Measurements from ENCODE around the gene PPP6R1.

The PPP6R1 gene, protein sequence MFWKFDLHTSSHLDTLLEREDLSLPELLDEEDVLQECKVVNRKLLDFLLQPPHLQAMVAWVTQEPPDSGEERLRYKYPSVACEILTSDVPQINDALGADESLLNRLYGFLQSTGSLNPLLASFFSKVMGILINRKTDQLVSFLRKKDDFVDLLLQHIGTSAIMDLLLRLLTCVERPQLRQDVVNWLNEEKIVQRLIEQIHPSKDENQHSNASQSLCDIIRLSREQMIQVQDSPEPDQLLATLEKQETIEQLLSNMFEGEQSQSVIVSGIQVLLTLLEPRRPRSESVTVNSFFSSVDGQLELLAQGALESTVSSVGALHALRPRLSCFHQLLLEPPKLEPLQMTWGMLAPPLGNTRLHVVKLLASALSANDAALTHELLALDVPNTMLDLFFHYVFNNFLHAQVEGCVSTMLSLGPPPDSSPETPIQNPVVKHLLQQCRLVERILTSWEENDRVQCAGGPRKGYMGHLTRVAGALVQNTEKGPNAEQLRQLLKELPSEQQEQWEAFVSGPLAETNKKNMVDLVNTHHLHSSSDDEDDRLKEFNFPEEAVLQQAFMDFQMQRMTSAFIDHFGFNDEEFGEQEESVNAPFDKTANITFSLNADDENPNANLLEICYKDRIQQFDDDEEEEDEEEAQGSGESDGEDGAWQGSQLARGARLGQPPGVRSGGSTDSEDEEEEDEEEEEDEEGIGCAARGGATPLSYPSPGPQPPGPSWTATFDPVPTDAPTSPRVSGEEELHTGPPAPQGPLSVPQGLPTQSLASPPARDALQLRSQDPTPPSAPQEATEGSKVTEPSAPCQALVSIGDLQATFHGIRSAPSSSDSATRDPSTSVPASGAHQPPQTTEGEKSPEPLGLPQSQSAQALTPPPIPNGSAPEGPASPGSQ

DNA sequence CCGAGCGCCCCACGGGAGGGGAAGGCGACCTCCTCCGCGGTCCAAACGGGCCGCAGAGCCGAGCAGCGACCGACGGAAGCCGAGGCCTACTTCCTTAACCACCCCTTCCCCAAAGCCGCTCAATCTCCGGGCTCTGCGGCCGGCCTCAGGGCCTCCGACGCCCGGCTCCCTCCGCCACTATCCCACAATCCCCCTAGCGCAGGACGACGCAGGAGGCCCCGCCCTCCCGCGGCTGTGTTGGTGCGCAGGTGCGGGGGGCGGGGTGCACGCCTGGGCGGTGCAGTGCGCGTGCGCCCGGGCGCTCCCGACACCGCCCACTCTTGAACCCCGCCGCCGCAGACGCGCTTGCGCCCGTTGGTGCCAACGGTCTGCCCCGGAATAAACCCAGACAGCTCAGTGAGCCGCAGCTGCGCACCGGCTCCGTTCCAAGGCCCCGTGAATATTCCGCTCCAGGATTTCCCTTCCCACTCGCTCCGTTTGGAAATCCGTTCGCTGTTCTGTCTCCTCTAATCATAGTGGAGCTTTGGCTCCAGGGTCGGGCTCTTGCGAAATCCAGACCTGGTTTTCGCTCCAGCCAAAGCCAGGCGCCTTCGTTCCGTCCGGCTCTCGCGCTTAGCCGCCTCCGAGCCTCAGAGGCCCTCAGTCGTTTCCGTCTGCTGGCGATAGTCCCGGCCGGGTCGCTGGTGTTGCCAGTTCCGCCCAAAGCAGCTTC, at the start of gene PPP6R1:
Gene PPP6R1 (minus strand): TSS at position 190 of the 712 bp plus-strand sequence. CDS start 11,914 bp downstream, outside the sequence.
- DNase-seq = peak; percentile 100

DNA sequence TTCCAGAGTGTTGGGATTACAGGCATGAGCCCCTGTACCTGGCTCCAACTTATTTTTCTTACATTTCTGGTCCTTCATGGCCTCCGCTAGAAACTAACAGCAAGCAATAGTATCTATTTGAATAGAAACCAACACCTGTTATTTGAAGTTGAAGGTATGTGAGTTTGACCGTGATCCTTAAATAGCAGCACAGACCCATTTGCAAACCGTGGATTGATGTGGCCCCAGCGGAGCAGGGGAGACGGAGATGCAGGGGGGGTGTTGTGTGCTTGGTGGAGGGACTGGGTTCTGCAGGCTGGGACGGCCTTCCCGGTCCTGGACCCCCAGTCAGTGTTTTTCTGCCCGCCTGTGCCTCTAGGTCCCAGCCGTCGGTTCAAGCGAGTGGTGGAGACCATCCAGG, 49.5 kb upstream of the PPP6R1 start:
- no peak for DNase-seq

DNA sequence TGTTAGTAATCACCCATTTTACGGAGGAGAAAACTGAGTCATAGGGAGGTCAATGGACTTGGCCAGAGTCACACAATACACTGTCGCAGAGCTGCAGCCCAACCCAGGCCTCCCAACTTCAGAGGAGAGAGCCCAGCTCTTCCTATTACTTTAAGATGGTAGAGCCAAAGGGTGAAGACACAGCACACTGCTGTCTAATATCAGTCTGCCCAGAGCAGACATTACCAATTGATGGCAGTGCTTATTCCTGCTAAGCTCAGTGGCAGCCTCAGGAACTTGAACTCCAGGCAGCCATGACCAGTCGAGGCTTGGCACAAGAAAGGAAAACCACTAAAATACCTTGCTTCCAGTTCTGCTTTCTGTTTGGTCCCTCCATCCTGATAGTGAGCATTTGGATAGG, 47.9 kb upstream of the PPP6R1 start:
- DNase-seq = no peak

DNA sequence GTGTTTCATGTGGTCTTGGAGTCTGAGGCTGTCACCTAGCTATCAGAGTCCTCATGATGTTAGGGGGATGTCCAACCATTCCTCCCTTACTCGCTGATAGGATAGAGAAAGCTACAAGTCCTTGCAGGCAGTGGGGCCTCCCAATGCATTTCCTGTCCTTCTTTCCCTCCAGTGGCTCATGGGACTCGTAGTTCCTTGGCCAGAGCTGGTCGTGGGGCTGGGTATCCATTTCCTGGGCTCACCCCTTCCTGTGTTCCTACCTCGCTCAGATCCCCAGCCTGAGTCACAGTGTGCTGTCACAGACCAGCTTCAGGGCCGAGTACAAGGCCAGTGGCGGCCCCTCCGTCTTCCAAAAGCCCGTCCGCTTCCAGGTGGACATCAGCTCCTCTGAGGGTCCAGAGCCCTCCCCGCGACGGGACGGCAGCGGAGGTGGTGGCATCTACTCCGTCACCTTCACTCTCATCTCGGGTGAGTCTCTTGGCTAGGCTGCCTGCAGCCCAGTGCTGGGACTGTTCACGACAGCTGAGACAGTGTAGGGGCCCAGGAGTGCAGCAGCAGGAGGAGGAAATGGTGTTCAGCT, 47.3 kb upstream of the PPP6R1 start:
- no peak for DNase-seq

DNA sequence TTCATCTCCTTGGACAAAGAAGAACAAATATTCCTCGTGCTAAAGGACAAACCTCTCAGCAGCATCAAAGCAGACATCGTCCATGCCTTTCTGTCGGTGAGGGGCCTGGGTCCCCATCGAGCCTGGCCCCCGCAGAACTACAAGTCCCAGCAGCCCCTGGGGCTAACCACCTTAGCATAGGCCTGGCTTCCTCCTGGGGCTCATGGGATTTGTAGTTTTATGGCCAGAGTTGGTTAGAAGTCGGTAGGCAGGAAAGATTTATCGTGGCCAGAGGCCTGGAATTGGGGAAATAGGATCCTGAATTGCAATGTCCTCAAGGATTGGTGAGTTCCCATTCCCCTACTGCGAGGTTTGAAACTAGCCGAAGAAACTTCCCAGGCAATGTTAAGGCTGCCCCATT, 46.7 kb upstream of the PPP6R1 start:
- peak; percentile 37 for DNase-seq

DNA sequence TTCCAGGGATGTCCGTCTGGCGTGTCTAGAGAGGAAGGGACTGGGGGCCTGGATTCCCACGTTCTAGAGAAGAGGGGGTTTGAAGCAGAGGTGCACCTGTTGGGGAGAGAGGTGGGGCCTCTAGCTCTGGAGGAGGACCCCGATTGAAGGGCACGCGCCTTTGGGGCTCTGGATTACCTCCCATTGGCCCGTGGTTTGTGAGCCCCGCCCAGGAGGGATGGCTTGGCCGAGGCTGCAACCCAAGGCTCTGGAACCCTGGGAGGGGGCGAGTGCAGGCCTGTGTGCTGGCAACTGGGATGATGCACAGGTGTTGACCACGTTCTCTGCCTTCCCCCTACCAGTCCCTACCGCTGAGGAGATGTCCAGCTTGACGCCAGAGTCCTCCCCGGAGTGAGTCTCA, 46.2 kb upstream of the PPP6R1 start:
- no peak for DNase-seq

DNA sequence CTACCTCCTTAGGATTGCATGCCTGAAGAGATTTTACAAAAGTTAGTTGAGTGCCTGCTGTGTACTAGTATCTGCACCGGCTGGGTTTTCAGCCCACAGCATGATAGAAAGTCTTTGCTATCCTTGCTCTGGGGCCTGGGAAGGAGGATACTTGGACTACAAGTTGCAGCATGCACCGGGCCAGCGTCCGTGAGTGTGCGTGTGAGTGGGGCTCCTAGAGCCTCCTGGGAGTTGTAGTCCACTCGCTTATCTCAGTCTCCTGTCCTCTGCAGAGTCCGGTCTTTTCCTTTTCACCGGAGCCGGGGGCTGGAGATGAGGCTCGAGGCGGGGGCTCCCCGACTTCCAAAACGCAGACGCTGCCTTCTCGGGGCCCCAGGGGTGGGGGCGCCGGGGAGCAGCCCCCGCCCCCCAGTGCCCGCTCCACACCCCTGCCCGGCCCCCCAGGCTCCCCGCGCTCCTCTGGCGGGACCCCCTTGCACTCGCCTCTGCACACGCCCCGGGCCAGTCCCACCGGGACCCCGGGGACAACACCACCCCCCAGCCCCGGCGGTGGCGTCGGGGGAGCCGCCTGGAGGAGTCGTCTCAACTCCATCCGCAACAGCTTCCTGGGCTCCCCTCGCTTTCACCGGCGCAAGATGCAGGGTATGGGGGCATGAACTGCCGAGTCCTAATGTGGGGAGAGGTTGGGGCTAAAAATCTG, 45.6 kb upstream of the PPP6R1 start:
- peak; percentile 30 for DNase-seq

DNA sequence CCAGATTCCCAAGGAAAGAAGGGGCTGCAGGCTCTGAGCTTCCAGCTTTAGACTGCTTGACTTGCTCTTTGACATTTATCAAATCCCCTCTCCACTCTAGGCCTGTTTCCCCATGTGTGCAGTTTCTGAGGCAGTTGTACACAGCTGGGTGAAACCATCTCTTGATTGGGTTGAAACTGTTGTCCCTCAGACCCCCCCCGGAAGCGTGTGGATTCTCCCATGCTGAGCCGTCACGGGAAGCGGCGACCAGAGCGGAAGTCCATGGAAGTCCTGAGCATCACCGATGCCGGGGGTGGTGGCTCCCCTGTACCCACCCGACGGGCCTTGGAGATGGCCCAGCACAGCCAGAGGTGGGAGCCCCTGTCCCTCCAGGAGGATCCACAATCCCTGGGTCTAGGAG, 44.7 kb upstream of the PPP6R1 start:
- no peak for DNase-seq

DNA sequence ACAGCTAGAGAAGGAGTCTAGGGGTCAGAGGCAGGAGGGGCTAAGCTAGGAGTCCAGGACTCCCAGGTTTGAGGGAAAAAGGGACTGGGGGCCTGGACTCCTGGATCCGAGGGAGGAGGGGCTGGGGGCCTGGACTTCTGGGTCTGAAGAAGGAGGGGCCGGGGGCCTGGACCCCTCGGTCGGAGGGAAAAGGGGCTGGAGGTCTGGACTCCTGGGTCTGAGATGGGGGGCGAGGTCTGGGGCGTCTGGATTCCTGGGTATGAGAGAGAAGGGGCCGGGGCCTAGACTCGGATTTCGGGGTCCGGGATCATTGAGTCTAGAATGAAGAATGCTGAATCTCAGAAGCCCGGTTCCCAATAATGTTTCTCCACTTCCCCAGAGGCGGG, 43.5 kb upstream of the PPP6R1 start:
- no peak for DNase-seq

DNA sequence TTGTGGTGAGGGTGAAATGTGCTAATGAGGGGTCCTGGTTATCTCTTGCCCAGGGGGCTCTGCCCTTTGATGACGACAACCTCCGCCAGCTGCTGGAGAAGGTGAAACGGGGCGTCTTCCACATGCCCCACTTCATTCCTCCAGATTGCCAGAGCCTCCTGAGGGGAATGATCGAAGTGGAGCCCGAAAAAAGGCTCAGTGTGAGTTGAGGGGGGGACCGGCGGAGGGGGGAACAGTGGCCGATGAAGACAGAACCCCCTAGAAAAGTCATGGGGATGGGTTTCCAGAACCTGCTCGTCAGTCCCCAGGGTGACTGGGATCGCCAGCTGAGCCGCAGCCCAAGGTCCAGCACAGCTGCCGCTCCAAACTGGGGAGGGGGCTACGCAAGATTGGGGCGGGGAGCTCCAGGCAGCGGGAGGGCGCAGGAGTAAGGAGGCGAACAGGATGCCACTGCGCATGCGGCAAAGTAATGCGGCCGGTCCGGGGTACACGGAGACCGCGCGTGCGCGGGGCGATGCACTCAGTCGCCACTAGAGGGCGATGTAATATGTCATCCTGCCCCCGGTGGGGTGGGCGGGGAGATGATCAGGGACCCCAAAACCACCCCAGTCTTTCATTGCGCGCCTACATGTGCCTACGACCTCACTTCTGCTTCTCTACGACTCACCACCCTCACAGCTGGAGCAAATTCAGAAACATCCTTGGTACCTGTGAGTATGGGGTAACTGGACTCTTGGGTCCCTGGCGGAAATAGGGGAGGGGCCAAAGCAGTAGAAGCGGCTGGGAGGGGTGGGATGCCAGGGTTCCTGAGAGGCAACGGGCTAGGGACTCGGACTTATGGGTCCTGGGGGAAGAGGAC, 42.9 kb upstream of the PPP6R1 start:
- DNase-seq = peak; percentile 77

DNA sequence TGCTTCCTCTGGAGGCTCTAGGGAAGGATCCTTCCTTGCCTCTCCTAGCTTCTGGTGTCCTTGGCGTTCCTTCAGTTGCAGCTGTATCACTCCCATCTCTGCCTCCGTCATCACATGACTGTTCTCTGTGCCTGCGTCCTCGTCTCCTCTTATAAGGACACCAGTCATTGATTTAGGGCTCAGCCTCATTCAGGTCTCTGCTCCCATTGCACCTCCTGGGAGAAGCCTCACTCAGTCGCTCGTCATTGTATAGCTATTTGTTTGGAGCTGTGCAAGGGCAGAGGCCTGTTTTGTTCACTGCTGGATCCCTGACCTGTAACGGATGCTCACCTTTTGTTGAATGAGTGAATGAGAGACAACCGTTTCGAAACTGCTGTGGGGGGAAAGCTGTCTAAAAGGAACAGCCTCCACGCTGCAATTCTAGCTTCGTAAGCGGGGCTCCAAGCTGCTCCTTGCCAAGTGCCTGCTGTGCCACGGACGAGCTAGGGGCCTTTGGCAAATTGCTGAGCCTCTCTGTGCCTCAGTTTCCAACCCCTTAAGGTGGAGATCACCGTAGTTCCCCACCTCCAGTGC, 42.2 kb upstream of the PPP6R1 start:
- DNase-seq = no peak

DNA sequence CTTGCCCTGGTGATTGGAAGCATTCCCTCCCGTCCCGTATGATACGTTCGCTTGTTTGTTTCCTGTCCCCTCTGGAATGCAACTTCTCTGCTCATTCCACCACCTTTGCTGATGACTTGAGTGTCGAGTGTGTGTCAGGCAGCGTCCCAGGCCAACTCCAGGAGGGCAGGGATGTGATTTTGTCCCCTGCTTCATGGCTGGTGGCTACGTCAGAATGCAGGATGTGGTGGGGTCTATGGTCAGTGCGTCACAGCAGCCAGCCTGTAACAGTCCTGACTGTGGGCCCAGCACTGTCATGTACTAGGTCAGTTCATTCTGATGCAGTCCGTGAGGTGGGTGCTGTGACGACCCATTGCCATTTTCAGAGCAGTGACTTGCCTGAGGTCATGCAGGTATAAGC, 41.2 kb upstream of the PPP6R1 start:
- no peak for DNase-seq

DNA sequence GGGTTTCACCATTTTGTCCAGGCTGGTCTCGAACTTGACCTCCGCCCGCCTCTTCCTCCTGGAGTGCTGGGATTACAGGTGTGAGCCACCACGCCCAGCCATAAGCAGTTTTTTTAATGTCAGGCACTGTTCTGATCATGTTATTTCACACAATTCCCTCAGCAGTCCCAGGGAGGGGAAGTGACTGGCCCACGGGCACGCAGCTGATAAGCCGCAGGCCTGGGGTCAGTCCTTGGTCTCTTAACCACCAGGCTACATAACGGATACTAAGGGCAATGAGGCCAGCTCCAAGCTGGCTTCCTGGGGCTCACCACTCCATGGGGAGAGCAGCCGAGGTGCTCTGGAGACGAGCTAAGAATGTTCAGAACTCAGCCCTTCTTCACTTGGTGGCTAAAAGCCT, 38.5 kb upstream of the PPP6R1 start:
- DNase-seq = no peak

DNA sequence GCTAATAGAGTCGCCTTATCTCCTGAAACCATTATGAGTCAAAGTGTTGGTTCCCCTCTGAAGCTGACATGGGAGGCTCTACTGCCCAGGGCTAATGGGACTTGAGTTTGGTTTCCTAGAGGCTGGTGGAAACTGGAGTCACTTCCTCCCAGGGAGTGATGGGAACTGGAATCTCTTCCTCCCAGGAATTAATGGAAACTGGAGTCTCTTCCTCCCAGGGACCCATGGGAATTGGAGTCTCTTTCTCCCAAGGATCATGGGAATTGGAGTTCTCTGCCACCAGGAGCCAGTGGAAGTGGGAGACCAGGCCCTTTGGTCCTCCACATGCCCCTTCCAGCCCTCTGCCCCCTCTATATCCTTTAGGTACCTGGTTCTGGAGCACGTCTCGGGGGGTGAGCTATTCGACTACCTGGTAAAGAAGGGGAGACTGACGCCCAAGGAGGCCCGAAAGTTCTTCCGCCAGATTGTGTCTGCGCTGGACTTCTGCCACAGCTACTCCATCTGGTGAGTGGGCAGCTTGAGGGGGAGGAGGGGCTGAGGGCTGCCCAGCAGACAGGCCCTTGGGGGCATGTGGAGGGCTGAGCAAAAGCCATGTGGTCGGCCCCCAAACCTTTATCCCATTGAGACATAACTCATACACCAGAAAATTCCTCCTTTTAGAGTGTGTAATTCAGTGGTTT, 30.4 kb upstream of the PPP6R1 start:
- no peak for DNase-seq

DNA sequence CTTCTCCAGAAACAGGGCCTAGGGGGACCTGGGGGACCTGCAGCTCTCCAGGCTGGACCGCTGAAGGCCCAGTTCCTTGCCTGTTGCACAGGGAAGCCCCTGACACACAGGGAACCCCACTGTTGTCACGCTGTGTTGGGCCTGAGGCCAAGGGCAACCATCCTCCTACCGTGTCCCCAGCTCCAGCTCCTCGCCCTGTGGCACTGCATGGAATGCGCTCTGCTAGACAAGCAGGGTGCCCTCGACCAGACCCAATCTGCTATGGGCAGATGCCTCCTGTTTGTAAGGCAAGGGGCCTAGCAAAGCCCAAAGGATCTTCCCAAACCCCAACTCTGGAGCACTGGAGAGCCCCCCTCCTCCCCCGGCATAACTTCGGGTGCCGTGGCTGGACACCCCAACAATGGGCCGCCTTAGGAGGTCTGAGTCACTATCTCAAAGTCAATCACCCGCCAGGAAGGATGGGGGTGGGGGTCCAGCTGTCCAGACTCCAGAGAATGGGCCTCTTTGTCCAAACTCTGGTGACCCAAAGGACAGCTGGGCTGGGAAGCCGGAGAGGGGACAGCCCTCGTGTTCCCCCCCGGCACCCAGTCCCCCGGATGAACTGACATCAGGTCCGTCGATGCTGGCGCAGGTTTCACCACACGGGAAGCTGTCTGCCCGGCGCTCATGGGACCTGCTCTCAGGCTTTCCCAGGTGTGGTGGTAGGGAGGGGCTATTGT, 28.7 kb upstream of the PPP6R1 start:
- DNase-seq = no peak

DNA sequence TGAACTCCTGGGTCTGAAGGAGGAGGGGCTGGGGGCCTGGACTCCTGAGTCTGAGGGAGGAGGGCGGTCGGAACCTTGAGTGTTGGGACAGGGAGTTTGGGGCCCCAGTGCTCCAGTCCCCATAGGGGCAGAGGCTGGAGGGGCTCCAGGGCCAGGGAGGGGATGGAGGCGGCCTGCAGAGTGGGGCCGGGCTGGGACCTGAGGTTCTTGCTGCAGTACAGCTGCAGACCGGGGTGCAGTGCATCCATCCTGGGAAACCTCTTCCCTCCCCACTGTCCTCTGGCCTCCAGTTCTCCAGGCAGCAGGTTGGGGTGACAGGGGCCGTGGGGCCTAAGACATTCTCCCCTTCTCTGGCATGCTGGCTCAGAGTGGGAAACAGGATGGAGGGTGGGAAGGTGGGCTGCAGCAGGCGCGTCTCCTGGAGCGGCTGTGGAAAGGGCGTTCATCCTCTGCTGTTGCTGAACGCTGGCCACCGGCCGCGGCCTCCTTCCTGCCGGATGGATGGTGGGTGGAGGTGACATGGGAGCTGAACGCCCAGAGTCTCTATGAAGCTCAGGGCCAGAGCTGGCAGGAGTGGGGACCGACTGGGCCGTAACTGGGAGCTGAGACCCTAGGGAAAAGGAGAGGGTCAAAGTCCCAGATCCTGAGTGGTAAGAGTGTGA, 26.5 kb upstream of the PPP6R1 start:
- DNase-seq = no peak

DNA sequence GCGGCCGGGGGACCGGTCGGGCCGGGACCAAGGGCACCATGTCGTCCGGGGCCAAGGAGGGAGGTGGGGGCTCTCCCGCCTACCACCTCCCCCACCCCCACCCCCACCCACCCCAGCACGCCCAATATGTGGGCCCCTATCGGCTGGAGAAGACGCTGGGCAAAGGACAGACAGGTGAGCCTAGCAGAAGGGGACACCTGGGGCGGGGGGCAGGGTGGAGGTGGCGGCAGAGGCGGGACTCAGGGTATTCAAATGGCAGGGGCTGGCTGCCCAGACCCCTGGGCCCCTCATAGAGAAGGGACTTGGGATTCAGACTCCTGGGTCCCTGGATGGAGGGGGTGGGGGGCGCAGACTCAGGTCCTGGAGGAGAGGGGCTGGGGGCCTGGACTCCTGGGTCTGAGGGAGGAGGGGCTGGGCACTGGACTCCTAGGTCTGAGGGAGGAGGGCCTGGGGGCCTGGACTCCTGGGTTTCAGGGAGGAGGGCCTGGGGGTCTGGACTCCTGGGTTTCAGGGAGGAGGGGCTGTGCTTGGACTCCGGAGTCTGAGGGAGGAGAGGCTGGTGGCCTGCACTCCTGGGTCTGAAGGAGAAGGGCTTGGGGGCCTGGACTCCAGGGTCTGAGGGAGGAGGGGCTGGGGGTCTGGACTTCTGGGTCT, 25.7 kb upstream of the PPP6R1 start:
- DNase-seq = no peak

DNA sequence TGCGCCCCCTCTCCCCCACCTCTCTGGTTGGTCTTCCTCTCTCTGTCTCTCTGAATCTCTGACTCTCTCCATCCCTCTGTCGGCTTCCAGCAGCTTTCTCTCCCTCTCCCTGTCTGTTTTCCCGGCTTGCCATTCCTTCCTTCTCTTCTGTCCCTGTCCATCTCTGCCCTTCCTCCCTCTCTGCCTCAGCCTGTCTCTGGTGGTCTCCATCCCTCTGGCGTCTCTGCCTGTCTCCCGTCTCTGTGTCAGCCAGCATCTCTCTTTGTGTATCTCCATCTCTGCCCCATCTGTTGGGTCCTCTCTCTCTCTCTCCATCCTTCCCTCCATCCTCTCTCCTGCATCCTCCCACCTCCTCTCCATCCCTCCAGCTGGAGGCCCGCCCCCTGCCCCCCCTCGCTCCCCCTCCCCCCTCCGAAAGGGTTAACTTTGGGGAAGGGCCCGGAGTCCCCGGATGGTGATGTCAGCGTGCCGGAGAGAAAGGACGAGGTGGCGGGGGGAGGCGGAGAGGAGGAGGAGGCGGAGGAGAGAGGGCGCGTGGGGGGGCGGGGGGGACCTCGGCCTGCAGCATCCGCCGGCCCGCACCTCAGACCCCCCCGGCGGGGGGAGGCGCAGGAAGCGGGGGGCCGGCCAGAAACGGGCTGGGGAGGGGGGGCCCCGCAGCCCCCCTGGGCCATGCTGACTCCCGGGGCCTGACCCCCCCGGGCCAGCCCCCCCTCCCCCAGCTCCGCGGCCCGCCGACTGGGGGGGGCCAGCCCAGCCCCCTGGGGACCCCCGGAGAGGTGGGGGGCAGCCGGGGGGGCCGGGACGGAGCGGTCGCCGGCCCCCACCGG, 24.9 kb upstream of the PPP6R1 start, which contains the start of gene BRSK1:
Gene BRSK1 (plus strand): TSS at position 450 of the 830 bp plus-strand sequence. CDS start 446 bp downstream, outside the sequence.
- peak; percentile 76 for DNase-seq

Measured in EL (cell line).